ENCODE measurements around the gene ASB9.
"Not testable (repeated sequence)": the region's sequence is repeated elsewhere in the genome, so short reads cannot be mapped to it uniquely, and the experiment has no call there.

The ASB9 gene, protein sequence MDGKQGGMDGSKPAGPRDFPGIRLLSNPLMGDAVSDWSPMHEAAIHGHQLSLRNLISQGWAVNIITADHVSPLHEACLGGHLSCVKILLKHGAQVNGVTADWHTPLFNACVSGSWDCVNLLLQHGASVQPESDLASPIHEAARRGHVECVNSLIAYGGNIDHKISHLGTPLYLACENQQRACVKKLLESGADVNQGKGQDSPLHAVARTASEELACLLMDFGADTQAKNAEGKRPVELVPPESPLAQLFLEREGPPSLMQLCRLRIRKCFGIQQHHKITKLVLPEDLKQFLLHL

DNA sequence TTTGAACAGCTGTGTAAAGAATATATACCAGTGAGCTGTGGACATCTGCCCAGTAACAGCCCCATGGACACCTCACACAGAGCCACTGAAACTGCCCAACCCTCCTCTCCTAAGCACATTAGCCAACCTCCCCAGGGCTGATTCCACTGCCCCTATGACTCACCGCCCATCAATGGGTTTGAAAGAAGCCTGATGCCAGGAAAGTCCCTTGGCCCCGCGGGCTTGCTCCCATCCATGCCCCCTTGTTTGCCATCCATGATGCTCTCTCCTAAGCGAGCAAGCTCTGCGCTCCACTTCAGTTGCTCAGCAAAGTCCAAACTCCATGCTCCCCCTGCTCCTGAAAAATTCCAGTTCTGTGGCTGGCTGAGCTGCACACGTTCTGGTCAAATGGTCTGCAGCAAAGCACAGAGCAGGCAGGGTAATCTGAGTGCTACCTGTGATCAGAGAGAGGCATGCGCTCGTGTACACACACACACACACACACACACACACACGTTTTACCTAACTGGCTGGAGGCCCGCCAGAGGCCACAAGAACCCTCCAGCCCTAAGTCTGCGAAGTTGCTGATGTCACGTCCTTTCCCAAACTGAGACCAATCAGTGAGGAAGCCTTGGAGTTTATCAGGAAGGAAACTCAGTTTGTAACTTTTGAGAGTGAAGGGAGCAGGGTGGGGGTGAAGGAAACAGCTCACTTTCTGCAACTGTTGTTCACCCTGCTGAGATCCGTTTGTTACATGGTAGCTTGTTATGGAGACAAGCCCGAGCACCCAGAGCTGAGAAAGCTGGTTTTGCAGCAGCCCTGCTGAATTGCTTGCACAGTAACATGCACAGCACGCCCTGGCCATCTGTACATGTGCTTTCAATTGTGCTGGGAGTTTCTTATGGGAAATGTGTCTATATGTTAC lies at the start of gene ASB9:
ASB9 (minus strand) TSS at position 466 of the 904 bp plus-strand sequence; CDS start at position 257, 209 bp downstream.
- in situ Hi-C loops (cut with HindIII; ENCODE audit: low sequenced_read_pairs), result no loop called here

DNA sequence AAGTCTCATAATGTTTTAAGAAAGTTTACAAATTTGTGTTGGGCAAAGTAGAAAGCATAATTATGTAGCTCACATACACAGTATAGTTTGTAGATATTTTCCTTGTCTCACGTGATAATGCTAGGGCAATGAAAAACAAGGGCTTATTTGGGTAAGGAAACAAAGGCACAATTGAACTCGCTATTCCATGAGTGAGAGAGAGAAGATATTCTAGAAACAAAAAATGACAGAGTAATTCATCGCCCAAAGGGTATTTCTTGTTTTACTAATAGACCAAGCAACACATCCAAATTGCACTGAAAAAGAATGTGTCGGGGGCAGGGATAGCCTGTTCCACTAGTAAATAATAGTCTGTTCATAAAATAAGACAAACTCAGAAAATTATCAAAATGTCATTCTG lies 49.2 kb upstream of the ASB9 start:
- in situ Hi-C loops (cut with HindIII; ENCODE audit: low sequenced_read_pairs), result no loop called here

DNA sequence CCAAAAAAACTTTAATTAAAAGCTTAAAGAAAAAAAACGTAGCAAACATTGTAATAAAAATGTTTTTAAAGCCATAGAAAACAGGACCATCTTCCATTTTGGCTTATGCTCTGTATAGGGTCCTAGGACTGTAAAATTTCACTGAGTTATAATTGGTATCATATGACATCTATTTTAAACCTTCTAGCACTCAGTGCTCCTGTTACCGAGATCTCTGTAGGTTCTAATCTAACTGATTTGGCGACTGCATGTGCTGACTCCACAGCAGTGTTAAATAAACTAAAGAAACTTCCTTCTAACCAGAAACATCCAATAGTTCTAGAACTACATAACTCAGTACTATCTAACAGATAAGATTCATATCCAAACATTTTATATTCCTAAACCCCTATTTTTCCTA lies 45.6 kb upstream of the ASB9 start, which contains the start of gene ASB11:
ASB11 (minus strand) TSS at position 132 of the 400 bp plus-strand sequence; CDS start at position 97, 35 bp downstream.
- in situ Hi-C loops (cut with HindIII; ENCODE audit: low sequenced_read_pairs), result no loop called here

DNA sequence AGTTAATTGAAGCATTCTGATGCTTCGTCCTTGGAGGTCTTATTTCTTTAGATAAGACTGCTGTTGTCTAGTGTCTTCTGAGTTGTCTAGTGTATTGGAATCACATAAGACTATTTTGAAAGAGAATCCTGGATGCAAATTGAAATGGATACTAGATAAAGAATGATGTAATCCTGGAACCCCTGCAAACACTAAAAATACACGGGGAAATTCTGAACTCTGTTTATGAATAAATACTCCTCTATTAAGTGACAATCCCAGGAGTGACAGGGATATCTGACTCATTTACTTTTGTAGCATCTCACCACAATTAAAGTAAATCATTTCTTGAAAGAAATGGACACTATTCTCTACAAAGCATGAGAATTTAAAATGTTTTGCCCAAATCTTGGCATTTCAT lies 44.6 kb upstream of the ASB9 start:
- in situ Hi-C loops (cut with HindIII; ENCODE audit: low sequenced_read_pairs), result no loop called here

DNA sequence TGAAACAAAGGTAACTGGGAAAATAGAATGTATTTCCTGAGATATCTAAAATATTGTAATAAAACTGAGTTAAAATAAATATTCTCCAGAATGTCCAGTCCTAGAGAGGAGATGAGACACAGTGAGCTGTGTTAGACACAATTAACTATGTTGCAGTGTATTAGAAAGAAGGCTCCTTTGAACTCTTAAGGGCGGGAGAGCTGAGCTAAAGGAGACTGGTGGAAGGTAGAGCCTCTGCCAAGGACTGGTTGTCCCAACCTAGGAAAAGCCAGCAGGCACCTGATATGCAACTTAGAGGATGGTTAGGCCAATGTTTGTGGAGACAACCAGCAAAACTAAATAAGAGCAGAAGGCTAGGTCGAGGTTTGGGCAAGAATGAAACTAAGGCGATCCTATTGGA lies 41.2 kb upstream of the ASB9 start:
- in situ Hi-C loops (cut with HindIII; ENCODE audit: low sequenced_read_pairs), result no loop called here

DNA sequence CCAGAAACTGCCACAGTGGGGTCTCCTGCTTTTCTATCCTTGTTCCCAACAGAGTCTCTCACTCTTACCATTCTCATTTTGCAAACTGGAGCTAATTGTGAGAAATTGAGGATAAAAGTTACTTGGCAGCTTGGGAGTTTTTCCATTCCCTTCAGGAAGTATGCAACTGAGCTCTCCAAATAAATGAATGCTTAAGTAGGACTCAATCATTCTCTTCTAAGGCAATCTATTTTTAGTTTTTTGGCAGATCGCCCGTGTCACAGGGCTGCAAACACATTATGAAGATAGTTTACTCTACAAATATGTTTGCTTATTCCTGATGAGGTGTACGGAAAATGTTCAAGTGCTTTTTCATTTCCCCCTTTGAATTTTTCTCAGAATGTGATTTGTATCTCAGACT lies 40.2 kb upstream of the ASB9 start:
- in situ Hi-C loops (cut with HindIII; ENCODE audit: low sequenced_read_pairs), result no loop called here

DNA sequence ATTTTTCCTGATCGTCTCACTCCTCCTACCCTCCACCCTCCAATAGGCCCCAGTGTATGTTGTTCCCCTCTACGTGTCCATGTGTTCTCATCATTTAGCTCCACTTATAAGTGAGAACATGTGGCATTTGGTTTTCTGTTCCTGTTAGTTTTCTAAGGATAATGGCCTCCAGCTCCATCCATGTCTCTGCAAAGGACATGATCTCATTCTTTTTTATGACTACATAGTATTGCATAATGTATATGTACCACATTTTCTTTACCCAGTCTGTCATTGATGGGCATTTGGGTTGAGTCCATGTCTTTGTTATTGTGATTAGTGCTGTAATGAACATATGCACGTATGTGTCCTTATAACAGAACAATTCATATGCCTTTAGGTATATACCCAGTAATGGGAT lies 36.0 kb upstream of the ASB9 start:
- in situ Hi-C loops (cut with HindIII; ENCODE audit: low sequenced_read_pairs), result not testable (repeated sequence)

DNA sequence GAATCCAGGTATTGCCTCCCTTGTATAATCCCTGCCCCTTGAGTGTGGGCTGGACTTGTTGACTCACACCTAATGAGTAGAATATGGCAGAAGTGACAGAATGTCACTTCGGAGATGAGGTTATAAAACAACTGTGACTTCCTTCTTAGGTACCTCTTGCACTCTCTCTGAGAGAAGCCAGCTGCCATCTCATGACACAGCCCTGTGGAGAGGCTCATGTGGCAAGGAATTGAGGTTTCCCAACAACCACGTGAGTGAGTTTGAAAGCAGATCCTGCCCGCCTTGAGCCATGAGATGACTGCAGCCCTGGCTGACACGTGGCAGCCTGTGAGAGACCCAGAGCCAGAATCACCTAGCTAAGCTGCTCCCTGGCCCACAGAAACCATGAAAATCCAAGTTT lies 32.0 kb upstream of the ASB9 start:
- in situ Hi-C loops (cut with HindIII; ENCODE audit: low sequenced_read_pairs), result no loop called here

DNA sequence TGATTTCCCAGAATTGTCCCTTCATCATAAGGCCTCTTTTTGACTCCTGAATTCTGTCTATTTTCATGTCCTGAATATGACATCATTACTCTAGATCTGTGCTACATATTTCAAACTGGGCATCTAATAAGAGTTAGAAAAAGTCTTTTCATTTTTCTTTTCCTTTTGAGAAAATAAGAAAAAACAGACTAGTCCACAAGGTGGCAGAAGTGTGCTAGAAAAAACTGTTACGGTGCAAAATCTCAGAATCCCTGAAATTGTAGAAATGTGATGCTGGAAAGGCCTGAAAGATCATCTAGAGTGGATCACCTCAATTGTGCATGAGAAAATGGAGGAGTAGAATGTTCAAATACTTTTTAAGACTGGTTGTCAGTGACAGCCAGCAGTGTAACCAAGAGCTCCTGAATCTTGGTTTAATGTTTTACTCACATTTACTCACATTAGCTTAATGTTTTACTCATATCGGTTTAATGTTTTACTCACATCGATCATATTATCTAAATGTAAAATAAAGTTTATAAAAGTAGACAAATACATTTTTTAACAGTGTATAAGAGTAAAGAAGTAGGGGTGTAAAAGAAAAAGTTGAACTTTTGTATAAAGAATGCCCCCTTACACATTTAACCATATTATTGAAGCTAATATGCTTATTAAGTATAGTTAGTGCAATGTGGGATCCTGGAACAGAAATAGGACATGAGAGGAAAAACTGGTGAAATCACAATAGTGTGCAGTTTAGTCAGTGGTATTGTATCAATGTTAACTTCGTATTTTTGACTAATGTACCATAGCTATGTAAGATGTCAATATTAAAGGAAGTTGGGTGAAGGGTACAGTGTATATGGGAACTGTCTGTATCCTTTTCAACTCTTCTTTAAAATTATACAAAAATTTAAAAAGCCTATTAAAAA lies 30.3 kb upstream of the ASB9 start:
- in situ Hi-C loops (cut with HindIII; ENCODE audit: low sequenced_read_pairs), result no loop called here

DNA sequence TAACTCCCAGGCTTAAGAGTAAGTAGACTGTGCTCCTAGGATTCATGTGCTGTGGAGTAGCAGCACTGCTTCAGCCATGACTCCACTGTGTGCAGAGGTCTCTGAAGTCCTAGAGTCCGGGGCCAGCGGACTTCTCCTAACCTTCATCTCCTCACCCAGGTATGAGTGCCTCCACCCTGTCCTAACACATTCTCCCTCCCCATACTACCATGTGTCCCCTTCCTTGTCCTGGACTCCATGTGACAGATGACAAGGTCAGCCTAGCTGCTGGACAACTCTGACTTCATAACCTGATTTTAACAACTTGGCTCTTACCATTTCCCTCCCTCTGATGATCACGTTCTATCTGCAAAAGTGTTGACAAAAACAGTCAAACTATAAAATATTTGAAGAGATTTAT lies 28.9 kb upstream of the ASB9 start:
- in situ Hi-C loops (cut with HindIII; ENCODE audit: low sequenced_read_pairs), result no loop called here

DNA sequence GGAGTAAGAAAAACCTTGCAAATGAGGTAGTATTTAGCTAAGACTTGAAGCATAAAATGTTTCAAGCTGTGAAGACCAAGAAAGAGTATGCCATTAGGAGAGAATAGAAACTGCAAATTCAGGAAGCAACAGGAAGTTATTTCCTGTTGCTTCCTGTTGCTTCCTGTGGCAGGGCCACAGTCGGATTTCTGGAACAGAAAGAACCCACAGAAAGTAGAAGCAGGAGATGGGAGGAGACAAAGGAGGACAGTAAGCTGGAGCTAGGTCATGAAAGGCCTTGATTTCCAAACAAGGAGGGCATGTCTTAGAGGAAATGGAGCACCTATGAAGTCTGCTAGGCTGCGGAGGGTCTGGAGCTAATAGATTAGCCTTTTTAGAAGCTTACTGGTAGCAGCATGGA lies 28.3 kb upstream of the ASB9 start:
- in situ Hi-C loops (cut with HindIII; ENCODE audit: low sequenced_read_pairs), result no loop called here

DNA sequence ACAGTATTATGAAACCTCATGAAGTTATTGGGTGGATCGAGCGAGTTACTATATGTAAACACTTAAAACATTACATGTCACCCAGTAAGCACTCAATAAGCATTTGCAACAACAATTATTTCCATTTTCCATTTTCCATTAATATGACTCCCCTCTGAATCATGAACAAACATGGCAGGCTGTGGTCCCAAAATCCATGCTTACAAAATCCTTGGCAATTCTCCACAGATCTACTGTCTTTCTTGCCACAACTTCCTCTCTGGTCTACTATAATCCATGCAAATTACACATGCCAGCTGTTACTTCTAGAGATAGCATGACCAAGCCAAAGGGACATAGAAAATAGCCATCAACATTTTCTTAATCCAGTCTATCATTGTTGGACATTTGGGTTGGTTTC lies 23.6 kb upstream of the ASB9 start:
- in situ Hi-C loops (cut with HindIII; ENCODE audit: low sequenced_read_pairs), result no loop called here

DNA sequence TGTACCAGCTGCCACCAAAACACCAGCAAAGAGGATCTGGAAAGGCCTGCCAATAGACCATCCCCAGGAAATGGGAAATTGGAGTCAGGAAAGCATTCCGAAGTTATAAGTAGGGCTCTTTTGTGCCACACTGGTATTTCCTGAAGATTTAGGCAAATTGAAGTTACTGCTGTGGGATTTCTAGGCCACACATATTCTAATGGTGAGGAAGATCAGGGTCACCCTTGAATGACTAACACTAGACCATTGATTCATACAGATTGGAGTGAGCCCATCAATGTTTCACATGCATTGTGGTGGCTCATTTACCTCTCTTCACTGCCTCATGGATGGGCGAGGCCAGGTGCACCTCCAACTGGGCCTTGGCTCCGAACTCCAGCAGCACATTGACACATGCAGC lies 23.0 kb upstream of the ASB9 start:
- in situ Hi-C loops (cut with HindIII; ENCODE audit: low sequenced_read_pairs), result no loop called here

DNA sequence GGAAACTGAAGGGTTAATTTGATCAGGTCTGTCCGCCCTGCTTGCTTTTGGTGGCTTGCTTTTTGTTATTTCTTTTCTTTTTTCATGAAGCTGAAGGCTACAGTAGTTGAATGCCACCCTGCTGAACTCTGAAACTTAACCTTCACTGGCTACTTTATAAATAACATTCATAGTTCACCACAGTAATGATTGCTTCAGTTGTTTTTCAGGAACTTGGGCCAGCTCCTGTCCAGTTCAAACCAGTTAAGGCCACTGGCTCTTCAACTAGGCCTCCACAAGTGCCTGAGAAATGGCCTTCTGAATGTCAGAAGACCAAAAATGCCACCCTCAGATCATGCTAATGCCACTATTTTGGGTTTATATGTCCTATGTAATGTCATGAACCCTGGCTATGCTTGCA lies 7.7 kb upstream of the ASB9 start:
- in situ Hi-C loops (cut with HindIII; ENCODE audit: low sequenced_read_pairs), result no loop called here

DNA sequence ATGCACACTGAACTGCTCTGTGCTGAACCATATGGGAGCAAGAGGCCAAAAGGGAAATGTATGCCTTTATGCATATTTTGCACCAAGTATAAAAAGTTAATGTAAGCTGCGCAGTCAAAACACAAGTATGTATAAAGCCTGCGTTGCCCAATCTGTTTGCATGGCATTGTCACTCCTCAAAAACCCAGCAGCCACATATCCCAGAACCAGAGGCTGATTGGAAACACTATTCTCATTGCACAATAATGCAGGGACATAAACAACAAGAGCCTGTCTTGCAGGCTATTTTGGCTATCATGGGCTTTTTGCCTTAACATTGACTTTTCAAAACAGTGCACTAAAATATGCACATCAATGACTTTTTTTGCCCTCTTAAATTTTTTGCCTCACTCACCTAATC lies 5.1 kb upstream of the ASB9 start:
- in situ Hi-C loops (cut with HindIII; ENCODE audit: low sequenced_read_pairs), result no loop called here

DNA sequence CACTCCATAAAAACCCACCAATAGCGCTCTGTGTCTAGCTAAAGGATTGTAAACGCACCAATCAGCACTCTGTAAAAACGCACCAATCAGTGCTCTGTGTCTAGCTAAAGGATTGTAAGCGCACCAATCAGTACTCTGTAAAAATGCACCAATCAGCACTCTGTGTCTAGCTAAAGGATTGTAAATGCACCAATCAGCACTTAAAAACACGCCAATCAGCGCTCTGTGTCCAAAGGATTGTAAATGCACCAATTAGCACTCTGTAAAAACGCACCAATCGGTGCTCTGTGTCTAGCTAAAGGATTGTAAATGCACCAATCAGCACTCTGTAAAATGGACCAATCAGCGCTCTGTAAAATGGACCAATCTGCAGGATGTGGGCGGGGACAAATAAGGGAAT lies 3.4 kb upstream of the ASB9 start:
- in situ Hi-C loops (cut with HindIII; ENCODE audit: low sequenced_read_pairs), result not testable (repeated sequence)

DNA sequence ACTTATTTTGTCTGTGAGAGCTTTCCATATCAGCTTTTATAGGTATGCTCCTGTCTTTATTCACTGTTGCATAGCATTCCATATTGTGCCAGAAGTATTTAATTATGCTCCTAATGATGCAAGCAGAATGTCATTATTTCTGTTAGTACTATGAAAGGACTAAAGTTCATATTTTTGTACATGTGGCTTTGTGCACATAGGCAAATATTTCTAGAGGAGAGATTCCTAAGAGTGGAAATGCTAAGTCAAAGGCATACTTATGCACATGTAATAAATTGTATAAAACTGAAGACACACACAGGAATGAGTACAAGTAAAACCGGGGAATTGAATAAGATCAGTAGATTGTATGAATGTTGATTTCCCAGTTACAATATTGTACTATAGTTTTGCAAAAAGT lies 1.9 kb upstream of the ASB9 start:
- in situ Hi-C loops (cut with HindIII; ENCODE audit: low sequenced_read_pairs), result no loop called here

DNA sequence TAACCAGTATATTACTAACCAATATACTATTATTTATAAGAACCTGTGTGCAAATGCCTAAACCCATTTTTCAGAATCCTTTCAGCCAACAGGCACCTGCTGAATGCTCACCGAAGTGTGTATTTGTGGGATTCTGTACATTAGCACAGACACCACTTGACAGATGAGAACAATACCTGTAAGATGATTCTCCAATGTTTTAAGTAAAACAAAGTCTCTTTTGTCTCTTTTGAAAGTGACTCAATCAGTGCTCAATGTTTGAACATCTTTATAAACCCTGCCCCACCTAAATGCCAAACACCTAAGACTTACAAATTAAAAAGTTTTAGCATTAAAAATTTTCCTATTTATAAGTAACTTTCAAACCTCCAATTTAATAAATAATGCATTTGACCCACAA lies 763 bp downstream of the ASB9 start:
- in situ Hi-C loops (cut with HindIII; ENCODE audit: low sequenced_read_pairs), result no loop called here

DNA sequence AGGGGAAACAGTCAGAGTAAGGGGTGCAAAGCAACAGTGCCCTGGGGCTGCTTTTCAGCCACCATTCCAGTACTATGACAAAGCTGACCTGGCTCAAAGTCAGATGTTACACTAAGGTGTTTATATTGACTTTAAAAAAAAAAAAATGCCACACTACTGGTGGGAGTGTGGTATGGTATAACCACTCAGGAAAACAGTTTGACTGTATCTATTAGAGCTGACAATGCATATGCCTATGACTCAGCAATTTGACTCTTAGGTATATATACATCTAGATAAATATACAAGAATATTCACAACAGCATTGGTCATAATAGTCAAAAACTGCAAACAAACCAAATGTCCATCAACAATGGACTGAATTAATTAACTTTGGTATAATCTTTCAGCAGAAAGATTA lies 15.0 kb downstream of the ASB9 start:
- in situ Hi-C loops (cut with HindIII; ENCODE audit: low sequenced_read_pairs), result no loop called here

DNA sequence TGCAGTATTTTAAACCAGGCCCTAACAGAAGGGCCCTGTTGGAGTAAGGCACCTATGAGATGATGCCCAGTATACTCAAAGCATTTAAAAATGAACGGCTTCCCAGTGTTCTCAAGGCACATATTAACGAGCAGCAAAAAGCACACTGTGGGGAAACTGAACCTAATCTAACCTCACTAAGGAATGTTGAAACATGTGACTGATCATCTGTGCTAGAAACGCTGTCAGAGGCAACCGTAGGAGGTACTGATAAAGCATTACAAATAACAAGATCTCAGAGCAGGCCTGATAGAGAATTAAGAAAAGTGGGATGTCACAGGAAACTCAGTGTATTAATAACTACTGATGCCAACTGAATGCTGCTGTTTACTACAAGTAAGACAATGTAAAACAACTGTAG lies 24.0 kb downstream of the ASB9 start:
- in situ Hi-C loops (cut with HindIII; ENCODE audit: low sequenced_read_pairs), result no loop called here

DNA sequence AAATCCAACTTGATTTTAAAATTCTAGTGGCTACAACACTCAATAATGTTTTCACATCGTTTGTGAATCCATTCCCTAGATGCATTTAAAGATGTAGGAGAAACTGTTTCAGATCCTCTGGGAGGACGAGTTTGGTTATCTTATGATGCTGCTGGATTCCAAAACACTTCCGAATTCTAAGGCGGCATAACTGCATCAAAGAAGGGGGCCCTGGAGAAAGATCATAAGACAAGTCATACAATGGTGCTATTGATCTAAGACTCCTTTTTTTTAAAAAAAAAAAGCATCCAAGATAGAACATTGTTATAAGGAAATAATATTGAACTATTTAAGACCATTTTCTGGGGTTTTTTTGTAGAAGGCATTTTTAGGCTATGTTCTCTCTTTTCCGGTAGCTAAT lies 25.5 kb downstream of the ASB9 start:
- in situ Hi-C loops (cut with HindIII; ENCODE audit: low sequenced_read_pairs), result no loop called here
